NCI-H460 (cell line): ENCODE measurements around the gene P4HA1. TPM values are rescaled to one million over a fixed set of nuclear protein-coding genes. Genes with fewer than 3 reads are reported as not detected.
"Not testable (repeated sequence)": the region's sequence is repeated elsewhere in the genome, so short reads cannot be mapped to it uniquely, and the experiment has no call there.

Source experiments
- DNase-seq: peaks from one replicate; pipeline ENCODE4 v3.0.0-alpha.2; 2016; ENCODE audit warnings: low read depth; ENCODE audit errors: extremely low read depth
- total RNA-seq: library from RNA; depleted of rRNA; stranded (reverse); fragments of >200 nt; shearing (Covaris generic); gene quantifications from 2 replicates; pipeline ENCODE4 v1.2.3, GENCODE V29; 2014

P4HA1 gene
- total RNA-seq, 1 experiment from 2014 or later: 220 TPM

GRCh38 chr10:73044378-73045285 is 52.0 kb downstream of the P4HA1 start:
- DNase-seq: peak; percentile 43

- DNase-seq: no peak
Observed at GRCh38 chr10:73043766-73044377, 52.8 kb downstream of the P4HA1 start.

- no peak for DNase-seq
Observed at GRCh38 chr10:73043319-73043718, 53.3 kb downstream of the P4HA1 start.

- no peak for DNase-seq
Observed at GRCh38 chr10:73042130-73042529, 54.5 kb downstream of the P4HA1 start.

GRCh38 chr10:73039635-73040034 is 57.0 kb downstream of the P4HA1 start:
- no peak for DNase-seq

- DNase-seq: not testable (repeated sequence)
Observed at GRCh38 chr10:73036285-73036684, 60.4 kb downstream of the P4HA1 start.

GRCh38 chr10:73032536-73032935 is 64.1 kb downstream of the P4HA1 start:
- DNase-seq: no peak

GRCh38 chr10:73026623-73027022 is 70.0 kb downstream of the P4HA1 start:
- not testable (repeated sequence) for DNase-seq

GRCh38 chr10:73023455-73024070 is 73.1 kb downstream of the P4HA1 start:
- not testable (repeated sequence) for DNase-seq

GRCh38 chr10:73022961-73023360 is 73.7 kb downstream of the P4HA1 start:
- not testable (repeated sequence) for DNase-seq

GRCh38 chr10:73021538-73022164 is 75.0 kb downstream of the P4HA1 start:
- DNase-seq: not testable (repeated sequence)

- no peak for DNase-seq
Observed at GRCh38 chr10:73021050-73021449, 75.6 kb downstream of the P4HA1 start.

GRCh38 chr10:73019100-73019499 is 77.6 kb downstream of the P4HA1 start:
- DNase-seq: no peak

GRCh38 chr10:73018632-73019031 is 78.0 kb downstream of the P4HA1 start:
- DNase-seq: no peak

GRCh38 chr10:73017955-73018480 is 78.6 kb downstream of the P4HA1 start:
- no peak for DNase-seq

GRCh38 chr10:73015779-73016178 is 80.9 kb downstream of the P4HA1 start:
- DNase-seq: no peak

- no peak for DNase-seq
Observed at GRCh38 chr10:73003822-73004221, 92.8 kb downstream of the P4HA1 start.

- DNase-seq: no peak
Observed at GRCh38 chr10:73000973-73001372, 95.7 kb downstream of the P4HA1 start.

- DNase-seq: no peak
Observed at GRCh38 chr10:72997099-72997498, 99.6 kb downstream of the P4HA1 start.

- not testable (repeated sequence) for DNase-seq
Observed at GRCh38 chr10:72995459-72995858, 101.2 kb downstream of the P4HA1 start.

GRCh38 chr10:72989771-72990170 is 106.9 kb downstream of the P4HA1 start:
- DNase-seq: not testable (repeated sequence)
